ENCODE data around the gene NTM.

NTM gene

GRCh38 chr11:131385763-131386390, 15.5 kb downstream of the NTM start:
- Histone ChIP-seq H3K27ac (no peak overlapping the region), H3K9me3 (ENCODE audit: low read depth, low read length) (no peaks in the 10 kb centered on the region), H3K36me3 (ENCODE audit: insufficient read depth, low read length) (no peaks in the 10 kb centered on the region), H3K9ac (ENCODE audit: insufficient read length) (no peak overlapping the region), H3K4me3 (no peak overlapping the region)
- DNase-seq (ENCODE audit: low read depth, low spot score), result no peak
- TF ChIP-seq FOXP2 (optimal IDR thresholded peaks at IDR 0.05; ENCODE audit: control extremely low read depth, extremely low read length, insufficient read depth) (no peak), EZH2 (IDR thresholded peaks at IDR 0.05) (no peak), POLR2AphosphoS5 (IDR thresholded peaks at IDR 0.05; ENCODE audit: borderline replicate concordance, low read depth, low read length) (no peak)

GRCh38 chr11:131386408-131386807, 16.0 kb downstream of the NTM start:
- Histone ChIP-seq H3K9ac (ENCODE audit: insufficient read length) (no peak overlapping the region), H3K36me3 (ENCODE audit: insufficient read depth, low read length) (no peaks in the 10 kb centered on the region), H3K4me3 (no peak overlapping the region), H3K9me3 (ENCODE audit: low read depth, low read length) (no peaks in the 10 kb centered on the region), H3K27ac (no peak overlapping the region)
- no peak for DNase-seq (ENCODE audit: low read depth, low spot score)
- TF ChIP-seq FOXP2 (optimal IDR thresholded peaks at IDR 0.05; ENCODE audit: control extremely low read depth, extremely low read length, insufficient read depth), result no peak
- TF ChIP-seq EZH2 (IDR thresholded peaks at IDR 0.05), result no peak
- TF ChIP-seq POLR2AphosphoS5 (IDR thresholded peaks at IDR 0.05; ENCODE audit: borderline replicate concordance, low read depth, low read length), result no peak

GRCh38 chr11:131388030-131388429, 17.6 kb downstream of the NTM start:
- Histone ChIP-seq H3K27ac (no peak overlapping the region), H3K9ac (ENCODE audit: insufficient read length) (no peak overlapping the region), H3K4me3 (no peak overlapping the region), H3K9me3 (ENCODE audit: low read depth, low read length) (no peaks in the 10 kb centered on the region), H3K36me3 (ENCODE audit: insufficient read depth, low read length) (no peaks in the 10 kb centered on the region)
- TF ChIP-seq EZH2 (IDR thresholded peaks at IDR 0.05), result no peak
- DNase-seq (ENCODE audit: low read depth, low spot score), result no peak

GRCh38 chr11:131389582-131389981, 19.2 kb downstream of the NTM start:
- no peak overlapping the region for H3K9ac ChIP-seq (ENCODE audit: insufficient read length)
- no peak overlapping the region for H3K27ac ChIP-seq
- DNase-seq (ENCODE audit: low read depth, low spot score), result no peak
- no peaks in the 10 kb centered on the region for H3K9me3 ChIP-seq (ENCODE audit: low read depth, low read length)
- TF ChIP-seq FOXP2 (optimal IDR thresholded peaks at IDR 0.05; ENCODE audit: control extremely low read depth, extremely low read length, insufficient read depth) (no peak), POLR2AphosphoS5 (IDR thresholded peaks at IDR 0.05; ENCODE audit: borderline replicate concordance, low read depth, low read length) (no peak), EZH2 (IDR thresholded peaks at IDR 0.05) (no peak)
- H3K4me3 ChIP-seq, result no peak overlapping the region
- H3K36me3 ChIP-seq (ENCODE audit: insufficient read depth, low read length), result no peaks in the 10 kb centered on the region

GRCh38 chr11:131391176-131391575, 20.8 kb downstream of the NTM start:
- Histone ChIP-seq H3K4me3 (no peak overlapping the region), H3K36me3 (ENCODE audit: insufficient read depth, low read length) (no peaks in the 10 kb centered on the region), H3K27ac (no peak overlapping the region), H3K9ac (ENCODE audit: insufficient read length) (no peak overlapping the region), H3K9me3 (ENCODE audit: low read depth, low read length) (no peaks in the 10 kb centered on the region)
- TF ChIP-seq EZH2 (IDR thresholded peaks at IDR 0.05) (no peak), POLR2AphosphoS5 (IDR thresholded peaks at IDR 0.05; ENCODE audit: borderline replicate concordance, low read depth, low read length) (no peak), FOXP2 (optimal IDR thresholded peaks at IDR 0.05; ENCODE audit: control extremely low read depth, extremely low read length, insufficient read depth) (no peak)
- no peak for DNase-seq (ENCODE audit: low read depth, low spot score)

GRCh38 chr11:131392528-131393255, 22.3 kb downstream of the NTM start:
- no peaks in the 10 kb centered on the region for H3K36me3 ChIP-seq (ENCODE audit: insufficient read depth, low read length)
- no peak for DNase-seq (ENCODE audit: low read depth, low spot score)
- no peak overlapping the region for H3K27ac ChIP-seq
- no peak for TF ChIP-seq POLR2AphosphoS5 (IDR thresholded peaks at IDR 0.05; ENCODE audit: borderline replicate concordance, low read depth, low read length)
- TF ChIP-seq EZH2 (IDR thresholded peaks at IDR 0.05), result no peak
- no peak for TF ChIP-seq FOXP2 (optimal IDR thresholded peaks at IDR 0.05; ENCODE audit: control extremely low read depth, extremely low read length, insufficient read depth)
- no peak overlapping the region for H3K9ac ChIP-seq (ENCODE audit: insufficient read length)
- H3K4me3 ChIP-seq, result no peak overlapping the region
- H3K9me3 ChIP-seq (ENCODE audit: low read depth, low read length), result no peaks in the 10 kb centered on the region

GRCh38 chr11:131393691-131394090, 23.3 kb downstream of the NTM start:
- H3K9me3 ChIP-seq (ENCODE audit: low read depth, low read length), result no peaks in the 10 kb centered on the region
- H3K36me3 ChIP-seq (ENCODE audit: insufficient read depth, low read length), result no peaks in the 10 kb centered on the region
- no peak overlapping the region for H3K9ac ChIP-seq (ENCODE audit: insufficient read length)
- DNase-seq (ENCODE audit: low read depth, low spot score), result no peak
- no peak overlapping the region for H3K4me3 ChIP-seq
- TF ChIP-seq EZH2 (IDR thresholded peaks at IDR 0.05) (no peak), FOXP2 (optimal IDR thresholded peaks at IDR 0.05; ENCODE audit: control extremely low read depth, extremely low read length, insufficient read depth) (no peak), POLR2AphosphoS5 (IDR thresholded peaks at IDR 0.05; ENCODE audit: borderline replicate concordance, low read depth, low read length) (no peak)
- H3K27ac ChIP-seq, result no peak overlapping the region

GRCh38 chr11:131397675-131398074, 27.3 kb downstream of the NTM start:
- TF ChIP-seq EZH2 (IDR thresholded peaks at IDR 0.05), result no peak
- no peak for TF ChIP-seq POLR2AphosphoS5 (IDR thresholded peaks at IDR 0.05; ENCODE audit: borderline replicate concordance, low read depth, low read length)
- no peak for TF ChIP-seq FOXP2 (optimal IDR thresholded peaks at IDR 0.05; ENCODE audit: control extremely low read depth, extremely low read length, insufficient read depth)
- Histone ChIP-seq H3K4me3 (no peak overlapping the region), H3K9me3 (ENCODE audit: low read depth, low read length) (no peaks in the 10 kb centered on the region), H3K36me3 (ENCODE audit: insufficient read depth, low read length) (no peaks in the 10 kb centered on the region), H3K9ac (ENCODE audit: insufficient read length) (no peak overlapping the region), H3K27ac (no peak overlapping the region)
- no peak for DNase-seq (ENCODE audit: low read depth, low spot score)

GRCh38 chr11:131402040-131402439, 31.6 kb downstream of the NTM start:
- no peak for DNase-seq (ENCODE audit: low read depth, low spot score)
- no peak overlapping the region for H3K27ac ChIP-seq
- no peak overlapping the region for H3K4me3 ChIP-seq
- no peak overlapping the region for H3K9ac ChIP-seq (ENCODE audit: insufficient read length)
- H3K36me3 ChIP-seq (ENCODE audit: insufficient read depth, low read length), result no peaks in the 10 kb centered on the region
- H3K9me3 ChIP-seq (ENCODE audit: low read depth, low read length), result no peaks in the 10 kb centered on the region
- no peak for TF ChIP-seq FOXP2 (optimal IDR thresholded peaks at IDR 0.05; ENCODE audit: control extremely low read depth, extremely low read length, insufficient read depth)
- no peak for TF ChIP-seq EZH2 (IDR thresholded peaks at IDR 0.05)
